ENCODE data around the gene GRIK4.

GRIK4 gene

GRCh38 chr11:120536797-120537169 is 25.2 kb downstream of the GRIK4 start:
- Histone ChIP-seq H3K4me3 (ENCODE audit: low read length) (no peak overlapping the region), H3K27me3 (ENCODE audit: control insufficient read depth, insufficient read depth, low read length) (peaks cover 2% of the 10 kb centered on the region), H3K27ac (ENCODE audit: low read depth, low read length) (no peak overlapping the region), H3K4me1 (ENCODE audit: control insufficient read depth, insufficient read depth, low read length) (no peaks in the 10 kb centered on the region), H3K36me3 (ENCODE audit: control insufficient read depth, insufficient read depth, low read length) (no peaks in the 10 kb centered on the region), H3K9ac (ENCODE audit: low read length) (no peak overlapping the region)

GRCh38 chr11:120537996-120538395 is 26.4 kb downstream of the GRIK4 start:
- Histone ChIP-seq H3K4me1 (ENCODE audit: control insufficient read depth, insufficient read depth, low read length) (no peaks in the 10 kb centered on the region), H3K27ac (ENCODE audit: low read depth, low read length) (no peak overlapping the region), H3K36me3 (ENCODE audit: control insufficient read depth, insufficient read depth, low read length) (no peaks in the 10 kb centered on the region), H3K9ac (ENCODE audit: low read length) (no peak overlapping the region), H3K4me3 (ENCODE audit: low read length) (no peak overlapping the region), H3K27me3 (ENCODE audit: control insufficient read depth, insufficient read depth, low read length) (peaks cover under 1% of the 10 kb centered on the region)

- H3K4me3 ChIP-seq (ENCODE audit: low read length), result no peak overlapping the region
- H3K36me3 ChIP-seq (ENCODE audit: control insufficient read depth, insufficient read depth, low read length), result no peaks in the 10 kb centered on the region
- H3K27me3 ChIP-seq (ENCODE audit: control insufficient read depth, insufficient read depth, low read length), result no peaks in the 10 kb centered on the region
- no peaks in the 10 kb centered on the region for H3K4me1 ChIP-seq (ENCODE audit: control insufficient read depth, insufficient read depth, low read length)
- no peak overlapping the region for H3K27ac ChIP-seq (ENCODE audit: low read depth, low read length)
- H3K9ac ChIP-seq (ENCODE audit: low read length), result no peak overlapping the region
Observed at GRCh38 chr11:120538707-120539106, 27.2 kb downstream of the GRIK4 start.

GRCh38 chr11:120539667-120540369 is 28.3 kb downstream of the GRIK4 start:
- H3K36me3 ChIP-seq (ENCODE audit: control insufficient read depth, insufficient read depth, low read length), result no peaks in the 10 kb centered on the region
- no peak overlapping the region for H3K27ac ChIP-seq (ENCODE audit: low read depth, low read length)
- H3K27me3 ChIP-seq (ENCODE audit: control insufficient read depth, insufficient read depth, low read length), result no peaks in the 10 kb centered on the region
- H3K9ac ChIP-seq (ENCODE audit: low read length), result no peak overlapping the region
- no peak overlapping the region for H3K4me3 ChIP-seq (ENCODE audit: low read length)
- H3K4me1 ChIP-seq (ENCODE audit: control insufficient read depth, insufficient read depth, low read length), result no peaks in the 10 kb centered on the region

GRCh38 chr11:120540744-120541465 is 29.4 kb downstream of the GRIK4 start:
- Histone ChIP-seq H3K36me3 (ENCODE audit: control insufficient read depth, insufficient read depth, low read length) (no peaks in the 10 kb centered on the region), H3K27me3 (ENCODE audit: control insufficient read depth, insufficient read depth, low read length) (no peaks in the 10 kb centered on the region), H3K4me3 (ENCODE audit: low read length) (no peak overlapping the region), H3K4me1 (ENCODE audit: control insufficient read depth, insufficient read depth, low read length) (no peaks in the 10 kb centered on the region), H3K27ac (ENCODE audit: low read depth, low read length) (no peak overlapping the region), H3K9ac (ENCODE audit: low read length) (no peak overlapping the region)

GRCh38 chr11:120543521-120544215 is 32.1 kb downstream of the GRIK4 start:
- Histone ChIP-seq H3K4me1 (ENCODE audit: control insufficient read depth, insufficient read depth, low read length) (peaks cover 4% of the 10 kb centered on the region), H3K4me3 (ENCODE audit: low read length) (no peak overlapping the region), H3K27me3 (ENCODE audit: control insufficient read depth, insufficient read depth, low read length) (no peaks in the 10 kb centered on the region), H3K36me3 (ENCODE audit: control insufficient read depth, insufficient read depth, low read length) (no peaks in the 10 kb centered on the region), H3K9ac (ENCODE audit: low read length) (no peak overlapping the region), H3K27ac (ENCODE audit: low read depth, low read length) (no peak overlapping the region)

GRCh38 chr11:120545813-120546212 is 34.3 kb downstream of the GRIK4 start:
- Histone ChIP-seq H3K4me1 (ENCODE audit: control insufficient read depth, insufficient read depth, low read length) (peaks cover 4% of the 10 kb centered on the region), H3K9ac (ENCODE audit: low read length) (no peak overlapping the region), H3K27ac (ENCODE audit: low read depth, low read length) (no peak overlapping the region), H3K36me3 (ENCODE audit: control insufficient read depth, insufficient read depth, low read length) (no peaks in the 10 kb centered on the region), H3K4me3 (ENCODE audit: low read length) (no peak overlapping the region), H3K27me3 (ENCODE audit: control insufficient read depth, insufficient read depth, low read length) (peaks cover 2% of the 10 kb centered on the region)

GRCh38 chr11:120546312-120547205 is 35.0 kb downstream of the GRIK4 start:
- Histone ChIP-seq H3K4me3 (ENCODE audit: low read length) (no peak overlapping the region), H3K27ac (ENCODE audit: low read depth, low read length) (no peak overlapping the region), H3K4me1 (ENCODE audit: control insufficient read depth, insufficient read depth, low read length) (peaks cover 4% of the 10 kb centered on the region), H3K36me3 (ENCODE audit: control insufficient read depth, insufficient read depth, low read length) (no peaks in the 10 kb centered on the region), H3K9ac (ENCODE audit: low read length) (no peak overlapping the region), H3K27me3 (ENCODE audit: control insufficient read depth, insufficient read depth, low read length) (peaks cover 3% of the 10 kb centered on the region)

- H3K9ac ChIP-seq (ENCODE audit: low read length), result no peak overlapping the region
- no peak overlapping the region for H3K27ac ChIP-seq (ENCODE audit: low read depth, low read length)
- peaks cover 4% of the 10 kb centered on the region for H3K4me1 ChIP-seq (ENCODE audit: control insufficient read depth, insufficient read depth, low read length)
- peaks cover 3% of the 10 kb centered on the region for H3K27me3 ChIP-seq (ENCODE audit: control insufficient read depth, insufficient read depth, low read length)
- no peaks in the 10 kb centered on the region for H3K36me3 ChIP-seq (ENCODE audit: control insufficient read depth, insufficient read depth, low read length)
- no peak overlapping the region for H3K4me3 ChIP-seq (ENCODE audit: low read length)
Observed at GRCh38 chr11:120547316-120547715, 35.8 kb downstream of the GRIK4 start.

GRCh38 chr11:120547811-120548681 is 36.5 kb downstream of the GRIK4 start:
- Histone ChIP-seq H3K27ac (ENCODE audit: low read depth, low read length) (no peak overlapping the region), H3K4me3 (ENCODE audit: low read length) (no peak overlapping the region), H3K27me3 (ENCODE audit: control insufficient read depth, insufficient read depth, low read length) (peaks cover 3% of the 10 kb centered on the region), H3K36me3 (ENCODE audit: control insufficient read depth, insufficient read depth, low read length) (no peaks in the 10 kb centered on the region), H3K4me1 (ENCODE audit: control insufficient read depth, insufficient read depth, low read length) (peaks cover 4% of the 10 kb centered on the region), H3K9ac (ENCODE audit: low read length) (no peak overlapping the region)

GRCh38 chr11:120548682-120549209 is 37.2 kb downstream of the GRIK4 start:
- Histone ChIP-seq H3K9ac (ENCODE audit: low read length) (no peak overlapping the region), H3K4me1 (ENCODE audit: control insufficient read depth, insufficient read depth, low read length) (peaks cover 4% of the 10 kb centered on the region), H3K36me3 (ENCODE audit: control insufficient read depth, insufficient read depth, low read length) (no peaks in the 10 kb centered on the region), H3K27ac (ENCODE audit: low read depth, low read length) (no peak overlapping the region), H3K27me3 (ENCODE audit: control insufficient read depth, insufficient read depth, low read length) (peaks cover 3% of the 10 kb centered on the region), H3K4me3 (ENCODE audit: low read length) (no peak overlapping the region)
